HepG2 (cell line): ENCODE results near the gene GMPR.

Experiments used
- ATM ChIP-seq: fragments of 450-650 bp; IDR thresholded peaks from 2 replicates; pipeline ENCODE4 v1.7.1; 2017; ENCODE audit warnings: mild to moderate bottlenecking, borderline replicate concordance
- EP300 ChIP-seq, 3 experiments: sonication (generic) in 1 of 3; formaldehyde crosslinking in 1 of 3; IDR thresholded peaks; 2 replicates each; pipeline versions ENCODE4 v1.5.1 to v1.6.1; 2011 to 2020; ENCODE audit warnings: low read depth in 2 of 3, low read length in 2 of 3, borderline replicate concordance in 1 of 3, improper control_type of control experiment in 1 of 3, mild to moderate bottlenecking in 1 of 3, missing genetic modification reagents in 1 of 3, moderate library complexity in 1 of 3
- POLR2A ChIP-seq, 2 experiments: IDR thresholded peaks; 2 replicates each; pipeline ENCODE4 v1.6.1; 2011; ENCODE audit warnings: low read depth in 2 of 2, low read length in 2 of 2, mild to moderate bottlenecking in 1 of 2, moderate library complexity in 1 of 2; ENCODE audit not compliant: insufficient read depth in 1 of 2
- POLR2AphosphoS5 ChIP-seq: IDR thresholded peaks from 2 replicates; pipeline ENCODE4 v1.6.1; 2012; ENCODE audit warnings: low read depth, low read length
- SMC3 ChIP-seq: IDR thresholded peaks from 2 replicates; pipeline ENCODE4 v1.6.1; 2011; ENCODE audit warnings: low read length, improper control_type of control experiment
- ZFAT ChIP-seq: sonication (generic); formaldehyde crosslinking; conservative IDR thresholded peaks from 2 replicates; pipeline ENCODE4 v1.8.1; 2023; ENCODE audit warnings: missing genetic modification reagents, inconsistent platforms
- ZNF761 ChIP-seq: sonication (generic); formaldehyde crosslinking; conservative IDR thresholded peaks from 2 replicates; pipeline ENCODE4 v1.4.0; 2020; ENCODE audit warnings: mild to moderate bottlenecking, missing genetic modification reagents
- ZNF777 ChIP-seq: sonication (generic); formaldehyde crosslinking; IDR thresholded peaks from 2 replicates; pipeline ENCODE4 v1.4.0; 2020; ENCODE audit warnings: missing genetic modification reagents
- TF ChIP-seq, protein P1 (sequence below): sonication (generic); formaldehyde crosslinking; conservative IDR thresholded peaks from 2 replicates; pipeline ENCODE4 v1.4.0; 2020; ENCODE audit warnings: missing genetic modification reagents
- TF ChIP-seq, protein P2 (sequence below): IDR thresholded peaks from 2 replicates; pipeline ENCODE4 v1.6.1; 2016; ENCODE audit warnings: low read depth, borderline replicate concordance
- TF ChIP-seq, protein P3 (sequence below): sonication (generic); formaldehyde crosslinking; IDR thresholded peaks from 2 replicates; pipeline ENCODE4 v1.5.0; 2020; ENCODE audit warnings: mild to moderate bottlenecking, missing genetic modification reagents, moderate library complexity
- TF ChIP-seq, protein P4 (sequence below): sonication (generic); formaldehyde crosslinking; conservative IDR thresholded peaks from 2 replicates; pipeline ENCODE4 v1.4.0; 2020; ENCODE audit warnings: missing genetic modification reagents

DNA sequence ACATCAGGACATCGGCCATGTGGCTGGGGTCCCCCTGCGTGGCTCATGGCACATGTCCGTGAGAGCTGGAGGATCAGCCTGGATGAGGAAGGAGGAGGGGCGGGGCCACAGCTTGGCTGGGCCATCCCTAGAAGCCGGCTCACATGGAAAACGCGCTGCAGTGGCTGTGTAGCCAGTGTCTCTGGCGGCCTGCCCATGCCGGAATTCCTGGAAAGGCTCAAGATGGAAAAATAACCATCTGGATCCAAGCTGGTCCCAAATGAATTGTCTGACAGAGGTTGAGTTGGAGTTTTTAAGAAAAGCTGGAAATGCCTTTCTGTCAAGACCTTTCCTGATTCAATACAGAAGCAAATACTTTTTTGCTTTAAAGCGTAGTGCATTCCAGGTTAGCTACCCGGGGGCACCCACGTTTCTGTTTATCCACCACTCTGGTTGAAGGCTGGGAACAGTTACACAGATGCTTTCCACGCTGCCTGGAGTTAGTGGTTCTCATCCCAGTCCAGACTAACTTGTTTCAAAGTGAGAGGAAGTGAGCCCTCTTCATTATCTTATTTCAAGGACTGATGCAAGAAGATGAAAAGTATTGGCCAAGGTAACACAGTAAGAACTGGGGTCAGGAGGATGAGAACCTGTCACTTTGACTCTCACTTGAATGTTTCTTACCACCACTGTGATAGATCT, 99.0 kb downstream of the GMPR start:
- TF ChIP-seq, protein P1, sequence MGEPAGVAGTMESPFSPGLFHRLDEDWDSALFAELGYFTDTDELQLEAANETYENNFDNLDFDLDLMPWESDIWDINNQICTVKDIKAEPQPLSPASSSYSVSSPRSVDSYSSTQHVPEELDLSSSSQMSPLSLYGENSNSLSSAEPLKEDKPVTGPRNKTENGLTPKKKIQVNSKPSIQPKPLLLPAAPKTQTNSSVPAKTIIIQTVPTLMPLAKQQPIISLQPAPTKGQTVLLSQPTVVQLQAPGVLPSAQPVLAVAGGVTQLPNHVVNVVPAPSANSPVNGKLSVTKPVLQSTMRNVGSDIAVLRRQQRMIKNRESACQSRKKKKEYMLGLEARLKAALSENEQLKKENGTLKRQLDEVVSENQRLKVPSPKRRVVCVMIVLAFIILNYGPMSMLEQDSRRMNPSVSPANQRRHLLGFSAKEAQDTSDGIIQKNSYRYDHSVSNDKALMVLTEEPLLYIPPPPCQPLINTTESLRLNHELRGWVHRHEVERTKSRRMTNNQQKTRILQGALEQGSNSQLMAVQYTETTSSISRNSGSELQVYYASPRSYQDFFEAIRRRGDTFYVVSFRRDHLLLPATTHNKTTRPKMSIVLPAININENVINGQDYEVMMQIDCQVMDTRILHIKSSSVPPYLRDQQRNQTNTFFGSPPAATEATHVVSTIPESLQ (CRISPR knock-in tag) = no peak
- TF ChIP-seq, protein P2, sequence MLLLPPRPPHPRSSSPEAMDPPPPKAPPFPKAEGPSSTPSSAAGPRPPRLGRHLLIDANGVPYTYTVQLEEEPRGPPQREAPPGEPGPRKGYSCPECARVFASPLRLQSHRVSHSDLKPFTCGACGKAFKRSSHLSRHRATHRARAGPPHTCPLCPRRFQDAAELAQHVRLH = no peak
- TF ChIP-seq POLR2AphosphoS5 = no peak
- TF ChIP-seq, protein P3, sequence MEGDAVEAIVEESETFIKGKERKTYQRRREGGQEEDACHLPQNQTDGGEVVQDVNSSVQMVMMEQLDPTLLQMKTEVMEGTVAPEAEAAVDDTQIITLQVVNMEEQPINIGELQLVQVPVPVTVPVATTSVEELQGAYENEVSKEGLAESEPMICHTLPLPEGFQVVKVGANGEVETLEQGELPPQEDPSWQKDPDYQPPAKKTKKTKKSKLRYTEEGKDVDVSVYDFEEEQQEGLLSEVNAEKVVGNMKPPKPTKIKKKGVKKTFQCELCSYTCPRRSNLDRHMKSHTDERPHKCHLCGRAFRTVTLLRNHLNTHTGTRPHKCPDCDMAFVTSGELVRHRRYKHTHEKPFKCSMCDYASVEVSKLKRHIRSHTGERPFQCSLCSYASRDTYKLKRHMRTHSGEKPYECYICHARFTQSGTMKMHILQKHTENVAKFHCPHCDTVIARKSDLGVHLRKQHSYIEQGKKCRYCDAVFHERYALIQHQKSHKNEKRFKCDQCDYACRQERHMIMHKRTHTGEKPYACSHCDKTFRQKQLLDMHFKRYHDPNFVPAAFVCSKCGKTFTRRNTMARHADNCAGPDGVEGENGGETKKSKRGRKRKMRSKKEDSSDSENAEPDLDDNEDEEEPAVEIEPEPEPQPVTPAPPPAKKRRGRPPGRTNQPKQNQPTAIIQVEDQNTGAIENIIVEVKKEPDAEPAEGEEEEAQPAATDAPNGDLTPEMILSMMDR (CRISPR knock-in tag) = no peak
- TF ChIP-seq, protein P4, sequence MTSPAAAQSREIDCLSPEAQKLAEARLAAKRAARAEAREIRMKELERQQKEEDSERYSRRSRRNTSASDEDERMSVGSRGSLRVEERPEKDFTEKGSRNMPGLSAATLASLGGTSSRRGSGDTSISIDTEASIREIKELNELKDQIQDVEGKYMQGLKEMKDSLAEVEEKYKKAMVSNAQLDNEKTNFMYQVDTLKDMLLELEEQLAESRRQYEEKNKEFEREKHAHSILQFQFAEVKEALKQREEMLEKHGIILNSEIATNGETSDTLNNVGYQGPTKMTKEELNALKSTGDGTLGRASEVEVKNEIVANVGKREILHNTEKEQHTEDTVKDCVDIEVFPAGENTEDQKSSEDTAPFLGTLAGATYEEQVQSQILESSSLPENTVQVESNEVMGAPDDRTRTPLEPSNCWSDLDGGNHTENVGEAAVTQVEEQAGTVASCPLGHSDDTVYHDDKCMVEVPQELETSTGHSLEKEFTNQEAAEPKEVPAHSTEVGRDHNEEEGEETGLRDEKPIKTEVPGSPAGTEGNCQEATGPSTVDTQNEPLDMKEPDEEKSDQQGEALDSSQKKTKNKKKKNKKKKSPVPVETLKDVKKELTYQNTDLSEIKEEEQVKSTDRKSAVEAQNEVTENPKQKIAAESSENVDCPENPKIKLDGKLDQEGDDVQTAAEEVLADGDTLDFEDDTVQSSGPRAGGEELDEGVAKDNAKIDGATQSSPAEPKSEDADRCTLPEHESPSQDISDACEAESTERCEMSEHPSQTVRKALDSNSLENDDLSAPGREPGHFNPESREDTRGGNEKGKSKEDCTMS (CRISPR knock-in tag) = no peak
- no peak for TF ChIP-seq EP300 (IDR thresholded peaks at IDR 0.05; ENCODE audit: low read depth in 2 of 2, low read length in 2 of 2)
- TF ChIP-seq EP300 (CRISPR knock-in tag; IDR thresholded peaks at IDR 0.05; ENCODE audit: borderline replicate concordance) = no peak
- no peak for TF ChIP-seq POLR2A (IDR thresholded peaks at IDR 0.05; ENCODE audit: insufficient read depth in 1 of 2, low read depth in 2 of 2, low read length in 2 of 2)
- no peak for TF ChIP-seq SMC3
- no peak for TF ChIP-seq ZNF761 (CRISPR knock-in tag)
- no peak for TF ChIP-seq ZNF777 (CRISPR knock-in tag)
- TF ChIP-seq ATM = no peak
- TF ChIP-seq ZFAT (CRISPR knock-in tag) = no peak
